ENCODE measurements around the gene ZNF436. TPM values are rescaled to one million over a fixed set of nuclear protein-coding genes. Genes with fewer than 3 reads are reported as not detected.
"Not testable (repeated sequence)": the region's sequence is repeated elsewhere in the genome, so short reads cannot be mapped to it uniquely, and the experiment has no call there.

Gene ZNF436
- polyA plus RNA-seq, 5 donors = 24.8 to 41.7 (median 34.9) TPM

- DNase-seq = no peak
Observed at GRCh38 chr1:23394181-23394580, 24.5 kb upstream of the ZNF436 start.

GRCh38 chr1:23393706-23394105, 24.1 kb upstream of the ZNF436 start:
- no peak for DNase-seq

GRCh38 chr1:23392125-23392855, 22.7 kb upstream of the ZNF436 start:
- DNase-seq = no peak

- no peak for DNase-seq
Observed at GRCh38 chr1:23389837-23390321, 20.2 kb upstream of the ZNF436 start.

GRCh38 chr1:23387494-23387893, 17.9 kb upstream of the ZNF436 start:
- DNase-seq = no peak

GRCh38 chr1:23385119-23385621, 15.5 kb upstream of the ZNF436 start:
- DNase-seq = no peak

GRCh38 chr1:23384312-23385058, 14.8 kb upstream of the ZNF436 start:
- DNase-seq = no peak

GRCh38 chr1:23383577-23384311, 14.1 kb upstream of the ZNF436 start:
- no peak for DNase-seq

GRCh38 chr1:23381233-23381885, 11.7 kb upstream of the ZNF436 start:
- no peak for DNase-seq

GRCh38 chr1:23380719-23381118, 11.1 kb upstream of the ZNF436 start:
- DNase-seq = no peak

GRCh38 chr1:23380236-23380635, 10.6 kb upstream of the ZNF436 start:
- not testable (repeated sequence) for DNase-seq

- no peak for DNase-seq
Observed at GRCh38 chr1:23376890-23377811, 7.5 kb upstream of the ZNF436 start.

GRCh38 chr1:23374079-23374735, 4.6 kb upstream of the ZNF436 start:
- not testable (repeated sequence) for DNase-seq

GRCh38 chr1:23371987-23372880, 2.6 kb upstream of the ZNF436 start:
- no peak for DNase-seq

- DNase-seq = no peak
Observed at GRCh38 chr1:23370709-23371584, 1.3 kb upstream of the ZNF436 start.

GRCh38 chr1:23370330-23370708, 683 bp upstream of the ZNF436 start:
- DNase-seq = no peak

- DNase-seq = peak; percentile 91 to 93
Observed at GRCh38 chr1:23368562-23369334, 888 bp downstream of the ZNF436 start.
